Subcutaneous adipose tissue (tissue), 4 donors: Measurements from ENCODE around the gene TOM1. TPM values are rescaled to one million over a fixed set of nuclear protein-coding genes. Genes with fewer than 3 reads are reported as not detected.

ENCODE experiments used
- CTCF ChIP-seq: fragments of 450-650 bp; IDR thresholded peaks from one replicate; pipeline ENCODE4 v1.5.1; 2016; ENCODE audit warnings: low read depth, mild to moderate bottlenecking, control low read depth, antibody characterized with exemption, moderate library complexity
- total RNA-seq, 4 donors: library from RNA; depleted of rRNA; stranded (reverse); fragments of >200 nt; gene quantifications; one replicate each; pipeline ENCODE4 v1.1.0, GENCODE V29; 2016

TOM1 gene
- total RNA-seq, 4 donors from 2014 or later: 54.5 to 94.4 (median 76.9) TPM

- no peak for TF ChIP-seq CTCF
Observed at GRCh38 chr22:35307372-35307771, 7.7 kb downstream of the TOM1 start.

GRCh38 chr22:35307892-35308291 lies 8.2 kb downstream of the TOM1 start:
- TF ChIP-seq CTCF: no peak

GRCh38 chr22:35308480-35309021 lies 8.9 kb downstream of the TOM1 start:
- TF ChIP-seq CTCF: no peak

- TF ChIP-seq CTCF: no peak
Observed at GRCh38 chr22:35310556-35311550, 11.2 kb downstream of the TOM1 start.

- TF ChIP-seq CTCF: no peak
Observed at GRCh38 chr22:35311551-35311999, 11.9 kb downstream of the TOM1 start.

- no peak for TF ChIP-seq CTCF
Observed at GRCh38 chr22:35312198-35313059, 12.7 kb downstream of the TOM1 start.
